Central memory CD8-positive, alpha-beta T cell (primary cell): ENCODE data around the gene GRK4.
"Not testable (repeated sequence)": the region's sequence is repeated elsewhere in the genome, so short reads cannot be mapped to it uniquely, and the experiment has no call there.

ENCODE experiments used
- ATAC-seq: fragments of 150-1000 bp; cut with Tn5 transposase; replicated peaks from 2 replicates; pipeline ENCODE4 v1.10.0; 2022; ENCODE audit warnings: mild to moderate bottlenecking, moderate FRiP score, moderate number of reproducible peaks; ENCODE audit not compliant: poor library complexity, severe bottlenecking; ENCODE audit errors: extremely low read depth
- DNase-seq, 2 donors: peaks; one replicate each; pipeline ENCODE4 v3.0.0; 2021; ENCODE audit warnings: low spot score in 2 of 2
- H3K27ac Mint-ChIP-seq: one replicate; pipeline ENCODE4 v1.8.0; 2022; ENCODE audit warnings: low read depth, mild to moderate bottlenecking, moderate library complexity, mixed read lengths
- H3K27me3 Mint-ChIP-seq: one replicate; pipeline ENCODE4 v1.8.0; 2022; ENCODE audit warnings: mixed read lengths
- H3K36me3 Mint-ChIP-seq: one replicate; pipeline ENCODE4 v1.8.0; 2022; ENCODE audit warnings: mild to moderate bottlenecking, moderate library complexity, mixed read lengths; ENCODE audit not compliant: insufficient read depth
- H3K4me1 Mint-ChIP-seq: one replicate; pipeline ENCODE4 v1.8.0; 2022; ENCODE audit warnings: mixed read lengths
- H3K4me3 Mint-ChIP-seq: one replicate; pipeline ENCODE4 v1.8.0; 2022; ENCODE audit warnings: mild to moderate bottlenecking, moderate library complexity, mixed read lengths
- H3K9me3 Mint-ChIP-seq: one replicate; pipeline ENCODE4 v1.8.0; 2022; ENCODE audit warnings: mixed read lengths

Gene GRK4

GRCh38 chr4:2933566-2934076 is 29.8 kb upstream of the GRK4 start:
- peaks cover 43% of the 10 kb centered on the region for H3K4me1 Mint-ChIP-seq
- no peaks in the 10 kb centered on the region for H3K27me3 Mint-ChIP-seq
- H3K27ac Mint-ChIP-seq = peak overlapping the region; percentile 93
- peaks cover 54% of the 10 kb centered on the region for H3K36me3 Mint-ChIP-seq
- DNase-seq (no peak), ATAC-seq (no peak)
- H3K9me3 Mint-ChIP-seq = no peaks in the 10 kb centered on the region
- H3K4me3 Mint-ChIP-seq = peak overlapping the region; percentile 86

GRCh38 chr4:2934077-2934812 is 29.1 kb upstream of the GRK4 start:
- ATAC-seq (peak; percentile 4), DNase-seq (no peak)
- peak overlapping the region; percentile 89 for H3K27ac Mint-ChIP-seq
- H3K4me3 Mint-ChIP-seq = peak overlapping the region; percentile 86
- H3K9me3 Mint-ChIP-seq = no peaks in the 10 kb centered on the region
- peaks cover 49% of the 10 kb centered on the region for H3K4me1 Mint-ChIP-seq
- H3K27me3 Mint-ChIP-seq = no peaks in the 10 kb centered on the region
- peaks cover 55% of the 10 kb centered on the region for H3K36me3 Mint-ChIP-seq

- Mint-ChIP-seq H3K9me3 (no peaks in the 10 kb centered on the region), H3K36me3 (peaks cover 47% of the 10 kb centered on the region), H3K27ac (peak overlapping the region; percentile 89), H3K4me1 (peaks cover 51% of the 10 kb centered on the region), H3K27me3 (no peaks in the 10 kb centered on the region), H3K4me3 (peak overlapping the region; percentile 86)
- peak; percentile 51 for ATAC-seq
- DNase-seq = peak; percentile 92 to 97
Observed at GRCh38 chr4:2934813-2935761, 28.3 kb upstream of the GRK4 start.

- H3K27me3 Mint-ChIP-seq = no peaks in the 10 kb centered on the region
- H3K4me1 Mint-ChIP-seq = peaks cover 56% of the 10 kb centered on the region
- peaks cover 48% of the 10 kb centered on the region for H3K36me3 Mint-ChIP-seq
- peak overlapping the region; percentile 89 for H3K27ac Mint-ChIP-seq
- peak in 1 of 2 donors; percentile 69 for DNase-seq
- no peaks in the 10 kb centered on the region for H3K9me3 Mint-ChIP-seq
- H3K4me3 Mint-ChIP-seq = peak overlapping the region; percentile 86
- peak; percentile 59 for ATAC-seq
Observed at GRCh38 chr4:2935762-2936743, 27.3 kb upstream of the GRK4 start.

GRCh38 chr4:2936773-2937145 is 26.6 kb upstream of the GRK4 start:
- H3K9me3 Mint-ChIP-seq = no peaks in the 10 kb centered on the region
- peaks cover 52% of the 10 kb centered on the region for H3K4me1 Mint-ChIP-seq
- no peaks in the 10 kb centered on the region for H3K27me3 Mint-ChIP-seq
- DNase-seq = no peak
- H3K27ac Mint-ChIP-seq = peak overlapping the region; percentile 89
- H3K4me3 Mint-ChIP-seq = peak overlapping the region; percentile 86
- peaks cover 51% of the 10 kb centered on the region for H3K36me3 Mint-ChIP-seq
- ATAC-seq = peak; percentile 12

GRCh38 chr4:2937146-2937857 is 26.1 kb upstream of the GRK4 start:
- Mint-ChIP-seq H3K4me1 (peaks cover 50% of the 10 kb centered on the region), H3K27me3 (no peaks in the 10 kb centered on the region), H3K27ac (peak overlapping the region; percentile 89), H3K9me3 (no peaks in the 10 kb centered on the region), H3K4me3 (peak overlapping the region; percentile 86), H3K36me3 (peaks cover 52% of the 10 kb centered on the region)
- ATAC-seq = no peak
- DNase-seq = no peak

GRCh38 chr4:2937986-2938385 is 25.4 kb upstream of the GRK4 start:
- Mint-ChIP-seq H3K36me3 (peaks cover 55% of the 10 kb centered on the region), H3K9me3 (no peaks in the 10 kb centered on the region), H3K27ac (no peak overlapping the region), H3K4me3 (no peak overlapping the region), H3K27me3 (no peaks in the 10 kb centered on the region), H3K4me1 (peaks cover 52% of the 10 kb centered on the region)
- no peak for DNase-seq
- no peak for ATAC-seq

GRCh38 chr4:2938411-2938810 is 25.0 kb upstream of the GRK4 start:
- not testable (repeated sequence) for ATAC-seq, H3K9me3 Mint-ChIP-seq, DNase-seq, H3K27me3 Mint-ChIP-seq
- Mint-ChIP-seq H3K4me1 (peaks cover 50% of the 10 kb centered on the region), H3K36me3 (peaks cover 53% of the 10 kb centered on the region), H3K4me3 (peak overlapping the region; percentile 25), H3K27ac (peak overlapping the region; percentile 85)

GRCh38 chr4:2938906-2939305 is 24.5 kb upstream of the GRK4 start:
- Mint-ChIP-seq H3K27me3 (no peaks in the 10 kb centered on the region), H3K36me3 (peaks cover 53% of the 10 kb centered on the region), H3K27ac (peak overlapping the region; percentile 85), H3K9me3 (no peaks in the 10 kb centered on the region), H3K4me1 (peaks cover 49% of the 10 kb centered on the region), H3K4me3 (peak overlapping the region; percentile 25)
- ATAC-seq (no peak), DNase-seq (no peak)

GRCh38 chr4:2939383-2940243 is 23.8 kb upstream of the GRK4 start:
- H3K27ac Mint-ChIP-seq = peak overlapping the region; percentile 85
- H3K36me3 Mint-ChIP-seq = peaks cover 57% of the 10 kb centered on the region
- H3K4me1 Mint-ChIP-seq = peaks cover 49% of the 10 kb centered on the region
- H3K4me3 Mint-ChIP-seq = peak overlapping the region; percentile 25
- H3K9me3 Mint-ChIP-seq = no peaks in the 10 kb centered on the region
- DNase-seq = no peak
- no peaks in the 10 kb centered on the region for H3K27me3 Mint-ChIP-seq
- no peak for ATAC-seq
